Common myeloid progenitor, CD34-positive (primary cell): ENCODE results near the gene OR9A4.
"Not testable (repeated sequence)": the region's sequence is repeated elsewhere in the genome, so short reads cannot be mapped to it uniquely, and the experiment has no call there.

Source experiments
- CTCF ChIA-PET: fragments of 350-600 bp; sonication (Branson Sonifier 250); formaldehyde crosslinking; loops from one replicate; lab custom pipeline; 2021; ENCODE audit warnings: antibody characterized with exemption; lab: Charles Lee
- POLR2A ChIA-PET: fragments of 350-600 bp; sonication (Branson Sonifier 250); formaldehyde crosslinking; loops from one replicate; lab custom pipeline; 2021; ENCODE audit warnings: antibody characterized with exemption; lab: Charles Lee
- DNase-seq, 3 donors: peaks; one replicate each; pipeline versions ENCODE4 v3.0.0 to v3.0.0-alpha.2; 2013
- H3K27ac ChIP-seq, 2 experiments: 1 replicate in 1 of 2; 2 replicates in 1 of 2; pipeline ENCODE4 v1.7.0; 2013; ENCODE audit warnings: inconsistent platforms in 2 of 2, low read length in 2 of 2, mild to moderate bottlenecking in 2 of 2, low read depth in 1 of 2, moderate library complexity in 1 of 2; ENCODE audit not compliant: severe bottlenecking in 2 of 2, insufficient read depth in 1 of 2, poor library complexity in 1 of 2
- H3K27me3 ChIP-seq, 5 experiments: replicated peaks in 2 of 5; 1 replicate in 3 of 5; 2 replicates in 2 of 5; pipeline versions ENCODE4 v1.6.1 to v1.7.0; 2013; ENCODE audit warnings: low read length in 4 of 5, mild to moderate bottlenecking in 2 of 5, moderate library complexity in 2 of 5, inconsistent platforms in 1 of 5; ENCODE audit not compliant: insufficient read depth in 5 of 5, control insufficient read depth in 4 of 5
- H3K36me3 ChIP-seq, 4 experiments: 1 replicate in 2 of 4; 2 replicates in 2 of 4; pipeline versions ENCODE4 v1.6.1 to v1.7.0; 2013; ENCODE audit warnings: low read length in 3 of 4, control low read depth in 1 of 4, mild to moderate bottlenecking in 1 of 4; ENCODE audit not compliant: control insufficient read depth in 4 of 4, insufficient read depth in 4 of 4
- H3K4me1 ChIP-seq, 4 experiments: 1 replicate in 3 of 4; 2 replicates in 1 of 4; pipeline versions ENCODE4 v1.6.1 to v1.7.1; 2013; ENCODE audit warnings: low read length in 3 of 4, mild to moderate bottlenecking in 3 of 4, control low read depth in 1 of 4, inconsistent platforms in 1 of 4, moderate library complexity in 1 of 4; ENCODE audit not compliant: control insufficient read depth in 4 of 4, insufficient read depth in 4 of 4; ENCODE audit errors: control extremely low read depth in 1 of 4
- H3K4me3 ChIP-seq, 7 experiments: 1 replicate in 4 of 7; 2 replicates in 3 of 7; pipeline versions ENCODE4 v1.5.1 to v1.7.0; 2013; ENCODE audit warnings: mild to moderate bottlenecking in 7 of 7, low read length in 6 of 7, moderate library complexity in 6 of 7, inconsistent platforms in 2 of 7, low read depth in 2 of 7, control low read depth in 1 of 7; ENCODE audit not compliant: insufficient read depth in 4 of 7, control insufficient read depth in 1 of 7; ENCODE audit errors: extremely low read depth in 1 of 7
- H3K9me3 ChIP-seq, 5 experiments: 1 replicate in 4 of 5; 2 replicates in 1 of 5; pipeline versions ENCODE4 v1.6.1 to v1.7.1; 2013; ENCODE audit warnings: low read length in 4 of 5, mild to moderate bottlenecking in 2 of 5, inconsistent platforms in 1 of 5, low read depth in 1 of 5, moderate library complexity in 1 of 5; ENCODE audit not compliant: control insufficient read depth in 4 of 5, insufficient read depth in 2 of 5; ENCODE audit errors: control extremely low read depth in 1 of 5
- WGBS: methylation state at CpG from one replicate; pipeline ENCODE4 v1.1.5; 2013; ENCODE audit not compliant: insufficient coverage; 5-methylcytosine and 5-hydroxymethylcytosine counted together

OR9A4 gene

GRCh38 chr7:141880960-141881359 lies 35.2 kb upstream of the OR9A4 start:
- DNase-seq: no peak
- H3K4me3 ChIP-seq: no peak overlapping the region
- H3K4me1 ChIP-seq: no peaks in the 10 kb centered on the region
- ChIA-PET CTCF (no interaction called here), POLR2A (no interaction called here)
- H3K9me3 ChIP-seq: peaks cover 0 to 5% (median 0%) of the 10 kb centered on the region in 5 experiments
- H3K27me3 ChIP-seq: no peaks in the 10 kb centered on the region
- no peak overlapping the region for H3K27ac ChIP-seq
- WGBS: 67% methylated on average over 3 of the region's 5 CpGs
- H3K36me3 ChIP-seq: no peaks in the 10 kb centered on the region

DNA sequence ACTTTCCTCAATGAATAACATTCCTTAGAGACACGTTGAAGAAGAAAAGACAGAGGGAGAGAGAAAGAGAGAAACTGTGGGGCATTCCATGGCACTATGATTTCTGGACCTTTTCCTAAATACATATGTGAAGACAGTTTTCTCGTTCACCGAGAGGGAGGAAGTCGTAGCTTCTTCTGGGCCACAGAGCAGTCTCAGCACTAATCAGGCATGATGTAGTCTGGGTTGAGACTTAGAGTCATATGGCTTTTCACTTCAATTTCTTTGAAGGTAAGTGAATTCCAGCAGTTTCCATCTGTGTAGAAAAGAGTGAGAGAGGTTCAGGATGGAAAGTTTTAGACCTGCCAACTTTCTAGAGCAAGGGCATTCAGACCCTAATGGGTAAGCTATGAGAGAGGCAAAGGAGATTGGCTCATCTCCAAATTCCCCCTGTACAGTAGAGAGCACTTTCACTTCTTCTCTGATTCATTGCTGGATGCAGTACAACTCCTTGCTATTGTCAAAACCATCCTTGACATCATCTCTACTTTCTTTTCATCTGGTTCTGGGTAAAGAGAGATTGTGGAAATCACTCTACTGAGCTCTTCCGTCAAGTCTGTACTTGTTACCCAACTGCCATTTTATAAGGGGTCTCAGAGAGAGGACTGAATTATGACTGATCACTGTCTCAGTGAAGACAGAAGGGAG lies 31.5 kb upstream of the OR9A4 start:
- ChIA-PET CTCF (no interaction called here), POLR2A (no interaction called here)
- H3K4me1 ChIP-seq: peaks cover 0 to 8% (median 0%) of the 10 kb centered on the region in 4 experiments
- no peaks in the 10 kb centered on the region for H3K27me3 ChIP-seq
- no peaks in the 10 kb centered on the region for H3K9me3 ChIP-seq
- no peak overlapping the region for H3K4me3 ChIP-seq
- no peak overlapping the region for H3K27ac ChIP-seq
- no peak for DNase-seq
- WGBS: 91% methylated on average over 4 of the region's 5 CpGs
- H3K36me3 ChIP-seq: no peaks in the 10 kb centered on the region

GRCh38 chr7:141889321-141889720 lies 26.9 kb upstream of the OR9A4 start:
- peak in 2 of 3 donors; percentile 8 to 22 for DNase-seq
- ChIA-PET CTCF (no interaction called here), POLR2A (no interaction called here)
- Histone ChIP-seq H3K27me3 (no peaks in the 10 kb centered on the region), H3K4me3 (no peak overlapping the region), H3K4me1 (peaks cover 0 to 10% (median 0%) of the 10 kb centered on the region in 4 experiments), H3K27ac (no peak overlapping the region), H3K36me3 (no peaks in the 10 kb centered on the region), H3K9me3 (no peaks in the 10 kb centered on the region)
- WGBS: no CpG with 5 or more reads among the region's 1 CpG

GRCh38 chr7:141891336-141891735 lies 24.9 kb upstream of the OR9A4 start:
- CTCF ChIA-PET: no interaction called here
- Histone ChIP-seq H3K9me3 (no peaks in the 10 kb centered on the region), H3K4me3 (no peak overlapping the region), H3K27me3 (no peaks in the 10 kb centered on the region), H3K4me1 (peaks cover 0 to 10% (median 0%) of the 10 kb centered on the region in 4 experiments), H3K27ac (no peak overlapping the region), H3K36me3 (no peaks in the 10 kb centered on the region)
- POLR2A ChIA-PET: no interaction called here
- DNase-seq: no peak
- WGBS: no CpG with 5 or more reads among the region's 3 CpGs

DNA sequence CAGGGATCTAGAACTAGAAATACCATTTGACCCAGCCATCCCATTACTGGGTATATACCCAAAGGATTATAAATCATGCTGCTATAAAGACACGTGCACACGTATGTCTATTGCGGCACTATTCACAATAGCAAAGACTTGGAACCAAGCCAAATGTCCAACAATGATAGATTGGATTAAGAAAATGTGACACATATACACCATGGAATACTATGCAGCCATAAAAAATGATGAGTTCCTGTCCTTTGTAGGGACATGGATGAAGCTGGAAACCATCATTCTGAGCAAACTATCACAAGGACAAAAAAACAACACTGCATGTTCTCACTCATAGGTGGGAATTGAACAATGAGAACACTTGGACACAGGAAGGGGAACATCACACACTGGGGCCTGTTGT lies 16.8 kb upstream of the OR9A4 start:
- H3K9me3 ChIP-seq, H3K27me3 ChIP-seq, H3K4me1 ChIP-seq, H3K4me3 ChIP-seq, DNase-seq, POLR2A ChIA-PET, H3K27ac ChIP-seq, H3K36me3 ChIP-seq: not testable (repeated sequence)
- no CpG with 5 or more reads among the region's 3 CpGs for WGBS
- CTCF ChIA-PET: interaction anchor here (0.6 kb wide), 1 partner anchor 85 kb away, joined by 3 read pairs; no protein-coding TSS in a partner anchor

- no peak for DNase-seq
- H3K4me1 ChIP-seq: peaks cover 0 to 10% (median 0%) of the 10 kb centered on the region in 4 experiments
- CTCF ChIA-PET: no interaction called here
- 88% methylated on average over 4 of the region's 4 CpGs for WGBS
- no peaks in the 10 kb centered on the region for H3K36me3 ChIP-seq
- no peaks in the 10 kb centered on the region for H3K9me3 ChIP-seq
- H3K27me3 ChIP-seq: no peaks in the 10 kb centered on the region
- POLR2A ChIA-PET: no interaction called here
- H3K4me3 ChIP-seq: no peak overlapping the region
- no peak overlapping the region for H3K27ac ChIP-seq
Measured at GRCh38 chr7:141906285-141906684, 9.9 kb upstream of the OR9A4 start.

DNA sequence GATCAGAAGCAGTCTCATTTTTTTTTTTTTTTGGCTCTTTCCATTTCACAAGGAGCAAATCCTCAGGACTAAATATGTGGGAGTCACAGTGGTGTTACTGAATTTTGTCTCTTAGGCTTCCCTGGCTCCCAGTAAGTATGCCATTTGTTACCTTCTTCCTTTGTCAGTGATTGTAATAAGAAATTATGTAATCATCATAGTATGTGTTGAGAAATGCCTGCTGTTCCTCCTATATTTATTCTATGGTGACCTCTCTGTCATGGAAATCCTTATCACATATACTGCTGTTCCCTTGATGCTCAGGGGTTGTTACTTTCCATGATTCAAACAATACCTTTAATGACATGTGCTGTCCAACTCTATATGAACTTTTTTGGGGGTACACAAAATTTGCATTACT lies 4.8 kb upstream of the OR9A4 start:
- Histone ChIP-seq H3K4me3 (no peak overlapping the region), H3K27ac (no peak overlapping the region), H3K36me3 (no peaks in the 10 kb centered on the region), H3K27me3 (no peaks in the 10 kb centered on the region), H3K4me1 (peaks cover 0 to 28% (median 12%) of the 10 kb centered on the region in 4 experiments), H3K9me3 (no peaks in the 10 kb centered on the region)
- ChIA-PET CTCF (no interaction called here), POLR2A (no interaction called here)
- DNase-seq: no peak
